ENCODE data around the gene PDGFD. TPM values are rescaled to one million over a fixed set of nuclear protein-coding genes. Genes with fewer than 3 reads are reported as not detected.

The PDGFD gene
- total RNA-seq, 1 donor from 2014 or later = 0.49 TPM

DNA sequence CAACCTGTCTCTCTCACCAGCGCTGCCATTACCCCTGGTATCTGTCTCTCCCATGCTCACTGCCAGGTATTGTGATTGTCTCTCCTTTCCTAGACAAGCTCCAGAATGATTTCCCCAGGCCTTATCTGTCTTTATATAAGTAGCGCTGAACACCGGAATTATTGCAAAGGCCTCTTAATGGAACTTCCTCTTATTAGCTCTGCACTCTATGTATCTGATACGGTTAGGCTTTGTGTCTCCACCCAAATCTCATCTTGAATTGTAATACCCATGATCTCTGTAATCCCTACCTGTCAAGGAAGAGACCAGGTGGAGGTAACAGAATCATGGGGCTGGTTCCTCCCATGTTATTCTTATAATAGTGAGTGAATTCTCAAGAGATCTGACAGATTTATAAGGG, 88.2 kb downstream of the PDGFD start:
- Mint-ChIP-seq H3K27ac (ENCODE audit: unreplicated experiment) (no peak overlapping the region), H3K27me3 (ENCODE audit: unreplicated experiment) (no peaks in the 10 kb centered on the region), H3K36me3 (ENCODE audit: unreplicated experiment) (no peaks in the 10 kb centered on the region), H3K9me3 (ENCODE audit: unreplicated experiment) (no peaks in the 10 kb centered on the region), H3K4me1 (ENCODE audit: low read depth, unreplicated experiment) (no peaks in the 10 kb centered on the region), H3K4me3 (ENCODE audit: unreplicated experiment) (no peak overlapping the region)
- DNase-seq = no peak
- TF ChIP-seq, protein P1, sequence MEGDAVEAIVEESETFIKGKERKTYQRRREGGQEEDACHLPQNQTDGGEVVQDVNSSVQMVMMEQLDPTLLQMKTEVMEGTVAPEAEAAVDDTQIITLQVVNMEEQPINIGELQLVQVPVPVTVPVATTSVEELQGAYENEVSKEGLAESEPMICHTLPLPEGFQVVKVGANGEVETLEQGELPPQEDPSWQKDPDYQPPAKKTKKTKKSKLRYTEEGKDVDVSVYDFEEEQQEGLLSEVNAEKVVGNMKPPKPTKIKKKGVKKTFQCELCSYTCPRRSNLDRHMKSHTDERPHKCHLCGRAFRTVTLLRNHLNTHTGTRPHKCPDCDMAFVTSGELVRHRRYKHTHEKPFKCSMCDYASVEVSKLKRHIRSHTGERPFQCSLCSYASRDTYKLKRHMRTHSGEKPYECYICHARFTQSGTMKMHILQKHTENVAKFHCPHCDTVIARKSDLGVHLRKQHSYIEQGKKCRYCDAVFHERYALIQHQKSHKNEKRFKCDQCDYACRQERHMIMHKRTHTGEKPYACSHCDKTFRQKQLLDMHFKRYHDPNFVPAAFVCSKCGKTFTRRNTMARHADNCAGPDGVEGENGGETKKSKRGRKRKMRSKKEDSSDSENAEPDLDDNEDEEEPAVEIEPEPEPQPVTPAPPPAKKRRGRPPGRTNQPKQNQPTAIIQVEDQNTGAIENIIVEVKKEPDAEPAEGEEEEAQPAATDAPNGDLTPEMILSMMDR (IDR thresholded peaks at IDR 0.05; ENCODE audit: partially characterized antibody, unreplicated experiment) = no peak

GRCh38 chr11:104075091-104075490, 88.9 kb downstream of the PDGFD start:
- no peaks in the 10 kb centered on the region for H3K9me3 Mint-ChIP-seq (ENCODE audit: unreplicated experiment)
- H3K27ac Mint-ChIP-seq (ENCODE audit: unreplicated experiment) = no peak overlapping the region
- H3K36me3 Mint-ChIP-seq (ENCODE audit: unreplicated experiment) = no peaks in the 10 kb centered on the region
- TF ChIP-seq, protein P1 (IDR thresholded peaks at IDR 0.05; ENCODE audit: partially characterized antibody, unreplicated experiment) = no peak
- no peaks in the 10 kb centered on the region for H3K4me1 Mint-ChIP-seq (ENCODE audit: low read depth, unreplicated experiment)
- H3K4me3 Mint-ChIP-seq (ENCODE audit: unreplicated experiment) = no peak overlapping the region
- DNase-seq = no peak
- no peaks in the 10 kb centered on the region for H3K27me3 Mint-ChIP-seq (ENCODE audit: unreplicated experiment)

DNA sequence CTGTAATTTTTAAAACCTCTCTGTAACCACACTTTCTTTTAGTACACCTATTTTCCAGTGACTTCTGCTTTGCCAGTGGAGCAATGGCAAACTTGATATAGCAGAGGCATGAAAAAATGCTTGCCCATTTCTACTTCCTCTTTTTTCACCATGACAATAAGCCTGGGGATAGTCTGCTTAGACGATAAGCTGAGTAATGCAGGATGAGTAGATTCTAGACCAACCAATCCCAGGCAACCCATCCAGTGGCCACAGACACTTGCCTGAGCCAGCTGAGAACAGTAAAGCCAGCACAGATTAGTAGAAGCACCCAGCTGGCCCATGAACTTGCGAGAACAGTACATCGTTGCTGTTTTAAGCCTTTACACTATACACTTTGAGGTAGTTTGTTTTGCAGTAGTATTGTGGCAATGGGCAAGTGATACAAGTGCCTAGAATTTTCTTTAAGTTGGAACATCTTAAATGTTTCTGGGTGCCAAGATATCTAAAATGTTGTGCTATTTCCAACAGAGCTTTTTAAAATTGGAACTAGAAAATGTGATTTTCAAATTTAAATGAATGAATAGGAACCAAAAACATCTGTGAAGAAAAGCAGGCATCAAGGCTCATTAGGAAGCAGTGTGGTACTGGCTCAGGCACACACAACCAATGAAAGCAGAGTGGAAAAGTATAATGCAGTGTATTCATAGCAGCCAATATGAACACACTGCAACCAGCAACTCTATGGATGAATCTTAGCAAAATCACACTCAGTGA, 89.8 kb downstream of the PDGFD start:
- Mint-ChIP-seq H3K27me3 (ENCODE audit: unreplicated experiment) (no peaks in the 10 kb centered on the region), H3K4me3 (ENCODE audit: unreplicated experiment) (no peak overlapping the region), H3K27ac (ENCODE audit: unreplicated experiment) (no peak overlapping the region), H3K9me3 (ENCODE audit: unreplicated experiment) (no peaks in the 10 kb centered on the region), H3K4me1 (ENCODE audit: low read depth, unreplicated experiment) (no peaks in the 10 kb centered on the region), H3K36me3 (ENCODE audit: unreplicated experiment) (no peaks in the 10 kb centered on the region)
- DNase-seq = no peak
- TF ChIP-seq, protein P1 (IDR thresholded peaks at IDR 0.05; ENCODE audit: partially characterized antibody, unreplicated experiment) = no peak

- no peak overlapping the region for H3K27ac Mint-ChIP-seq (ENCODE audit: unreplicated experiment)
- H3K9me3 Mint-ChIP-seq (ENCODE audit: unreplicated experiment) = no peaks in the 10 kb centered on the region
- H3K36me3 Mint-ChIP-seq (ENCODE audit: unreplicated experiment) = peaks cover 5% of the 10 kb centered on the region
- no peaks in the 10 kb centered on the region for H3K4me1 Mint-ChIP-seq (ENCODE audit: low read depth, unreplicated experiment)
- H3K4me3 Mint-ChIP-seq (ENCODE audit: unreplicated experiment) = no peak overlapping the region
- no peak for DNase-seq
- TF ChIP-seq, protein P1 (IDR thresholded peaks at IDR 0.05; ENCODE audit: partially characterized antibody, unreplicated experiment) = no peak
- H3K27me3 Mint-ChIP-seq (ENCODE audit: unreplicated experiment) = no peaks in the 10 kb centered on the region
Measured at GRCh38 chr11:104067534-104067933, 96.4 kb downstream of the PDGFD start.

DNA sequence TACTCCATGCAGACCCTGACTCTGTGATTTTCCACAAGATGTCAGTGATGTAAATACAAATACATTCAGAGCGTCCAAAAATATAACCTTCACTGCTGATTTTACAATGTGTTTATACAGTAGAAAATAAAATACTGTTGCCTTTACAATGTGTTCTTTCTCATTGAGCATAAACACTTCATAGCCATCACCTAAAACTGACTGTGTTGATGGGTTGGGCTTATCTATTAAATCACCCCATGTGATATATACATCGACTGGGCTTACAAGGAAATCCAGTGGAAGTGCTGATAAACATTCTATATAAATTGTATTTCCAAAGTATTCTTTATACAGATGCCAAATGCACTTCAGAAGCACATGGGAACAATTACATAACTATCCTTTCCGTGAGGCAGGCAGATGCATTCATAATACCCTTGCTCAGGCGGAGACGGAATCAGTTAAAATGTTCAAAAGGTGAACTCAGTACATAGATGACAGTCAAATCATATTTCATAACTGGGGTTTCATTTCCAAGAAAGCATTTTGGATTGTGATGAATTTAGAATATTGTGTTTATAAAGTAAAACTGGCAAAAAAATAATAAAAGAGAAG, 99.8 kb downstream of the PDGFD start:
- no peaks in the 10 kb centered on the region for H3K4me1 Mint-ChIP-seq (ENCODE audit: low read depth, unreplicated experiment)
- no peak overlapping the region for H3K27ac Mint-ChIP-seq (ENCODE audit: unreplicated experiment)
- TF ChIP-seq, protein P1 (IDR thresholded peaks at IDR 0.05; ENCODE audit: partially characterized antibody, unreplicated experiment) = no peak
- no peaks in the 10 kb centered on the region for H3K9me3 Mint-ChIP-seq (ENCODE audit: unreplicated experiment)
- peaks cover 5% of the 10 kb centered on the region for H3K36me3 Mint-ChIP-seq (ENCODE audit: unreplicated experiment)
- no peak for DNase-seq
- H3K27me3 Mint-ChIP-seq (ENCODE audit: unreplicated experiment) = no peaks in the 10 kb centered on the region
- H3K4me3 Mint-ChIP-seq (ENCODE audit: unreplicated experiment) = no peak overlapping the region
